Chondrocyte (in vitro differentiated cells): ENCODE data around the gene DRAXIN. TPM values are rescaled to one million over a fixed set of nuclear protein-coding genes. Genes with fewer than 3 reads are reported as not detected.
A peak's percentile ranks its signal among the peaks of the same experiment; 100 is the strongest.

ENCODE experiments used
- DNase-seq: peaks from one replicate; pipeline ENCODE4 v3.0.0; 2021; ENCODE audit warnings: mixed read lengths, low spot score
- H3K27ac Mint-ChIP-seq: one replicate; pipeline ENCODE4 v1.8.0; 2021; ENCODE audit warnings: mild to moderate bottlenecking, moderate library complexity, mixed read lengths; ENCODE audit not compliant: unreplicated experiment
- H3K27me3 Mint-ChIP-seq: 2 replicates; pipeline ENCODE4 v1.8.0; 2021; ENCODE audit warnings: low read depth, mixed read lengths
- H3K36me3 Mint-ChIP-seq: 2 replicates; pipeline ENCODE4 v1.8.0; 2021; ENCODE audit warnings: low read depth, mixed read lengths
- H3K4me1 Mint-ChIP-seq: 2 replicates; pipeline ENCODE4 v1.8.0; 2021; ENCODE audit warnings: low read depth, mild to moderate bottlenecking, mixed read lengths
- H3K4me3 Mint-ChIP-seq: one replicate; pipeline ENCODE4 v1.8.0; 2021; ENCODE audit warnings: mild to moderate bottlenecking, moderate library complexity, mixed read lengths; ENCODE audit not compliant: unreplicated experiment
- H3K9me3 Mint-ChIP-seq: 2 replicates; pipeline ENCODE4 v1.8.0; 2021; ENCODE audit warnings: low read depth, mixed read lengths
- CTCF ChIP-seq: fragments of 200-600 bp; sonication (generic); IDR thresholded peaks from 2 replicates; pipeline ENCODE4 v1.5.0; 2021; ENCODE audit warnings: antibody characterized with exemption, mild to moderate bottlenecking, moderate library complexity
- total RNA-seq: library from RNA; stranded (reverse); gene quantifications from 3 replicates; pipeline ENCODE4 v1.2.1, GENCODE V29; 2021

DRAXIN gene
- total RNA-seq, 1 donor from 2014 or later = 0.17 TPM

- no peaks in the 10 kb centered on the region for H3K9me3 Mint-ChIP-seq
- TF ChIP-seq CTCF = no peak
- no peak for DNase-seq
- H3K4me3 Mint-ChIP-seq = no peak overlapping the region
- no peak overlapping the region for H3K27ac Mint-ChIP-seq
- peaks cover 18% of the 10 kb centered on the region for H3K27me3 Mint-ChIP-seq
- H3K36me3 Mint-ChIP-seq = no peaks in the 10 kb centered on the region
- peaks cover 8% of the 10 kb centered on the region for H3K4me1 Mint-ChIP-seq
Observed at GRCh38 chr1:11685210-11685752, 6.2 kb upstream of the DRAXIN start.

- peaks cover 33% of the 10 kb centered on the region for H3K27me3 Mint-ChIP-seq
- peaks cover 17% of the 10 kb centered on the region for H3K4me1 Mint-ChIP-seq
- no peaks in the 10 kb centered on the region for H3K9me3 Mint-ChIP-seq
- no peak overlapping the region for H3K4me3 Mint-ChIP-seq
- no peak for DNase-seq
- no peak for TF ChIP-seq CTCF
- no peaks in the 10 kb centered on the region for H3K36me3 Mint-ChIP-seq
- H3K27ac Mint-ChIP-seq = no peak overlapping the region
Observed at GRCh38 chr1:11688506-11688905, 3.0 kb upstream of the DRAXIN start.

- Mint-ChIP-seq H3K36me3 (no peaks in the 10 kb centered on the region), H3K27me3 (peaks cover 39% of the 10 kb centered on the region), H3K4me1 (peaks cover 20% of the 10 kb centered on the region), H3K4me3 (peak overlapping the region; percentile 60), H3K9me3 (no peaks in the 10 kb centered on the region), H3K27ac (no peak overlapping the region)
- no peak for DNase-seq
- TF ChIP-seq CTCF = no peak
Observed at GRCh38 chr1:11690397-11691301, 861 bp upstream of the DRAXIN start.

- H3K27me3 Mint-ChIP-seq = peaks cover 39% of the 10 kb centered on the region
- peak overlapping the region; percentile 61 for H3K4me3 Mint-ChIP-seq
- no peaks in the 10 kb centered on the region for H3K36me3 Mint-ChIP-seq
- TF ChIP-seq CTCF = no peak
- DNase-seq = no peak
- H3K27ac Mint-ChIP-seq = no peak overlapping the region
- no peaks in the 10 kb centered on the region for H3K9me3 Mint-ChIP-seq
- H3K4me1 Mint-ChIP-seq = peaks cover 20% of the 10 kb centered on the region
Observed at GRCh38 chr1:11691928-11692711, 610 bp downstream of the DRAXIN start.

GRCh38 chr1:11693024-11693590 is 1.6 kb downstream of the DRAXIN start:
- Mint-ChIP-seq H3K4me3 (peak overlapping the region; percentile 23), H3K9me3 (no peaks in the 10 kb centered on the region), H3K27ac (no peak overlapping the region), H3K4me1 (peaks cover 20% of the 10 kb centered on the region), H3K36me3 (no peaks in the 10 kb centered on the region), H3K27me3 (peaks cover 40% of the 10 kb centered on the region)
- DNase-seq = no peak
- no peak for TF ChIP-seq CTCF
